Stomach smooth muscle (tissue), 2 donors: ENCODE data around the gene TOR1AIP2.
"Not testable (repeated sequence)": the region's sequence is repeated elsewhere in the genome, so short reads cannot be mapped to it uniquely, and the experiment has no call there.

Source experiments
- H3K27ac ChIP-seq: one replicate; pipeline ENCODE4 v1.7.0; 2013; ENCODE audit warnings: mild to moderate bottlenecking, low read length, inconsistent platforms
- H3K27me3 ChIP-seq, 2 donors: one replicate each; pipeline ENCODE4 v1.7.0; 2013; ENCODE audit warnings: low read length in 2 of 2; ENCODE audit not compliant: insufficient read depth in 2 of 2, control insufficient read depth in 1 of 2
- H3K36me3 ChIP-seq, 2 donors: one replicate each; pipeline ENCODE4 v1.7.0; 2013; ENCODE audit warnings: low read length in 2 of 2; ENCODE audit not compliant: control insufficient read depth in 2 of 2, insufficient read depth in 2 of 2
- H3K4me1 ChIP-seq: one replicate; pipeline ENCODE4 v1.7.0; 2013; ENCODE audit warnings: low read length; ENCODE audit not compliant: control insufficient read depth, insufficient read depth
- H3K4me3 ChIP-seq, 2 donors: one replicate each; pipeline ENCODE4 v1.7.0; 2013; ENCODE audit warnings: low read length in 2 of 2
- H3K9ac ChIP-seq, 2 donors: one replicate each; pipeline ENCODE4 v1.7.0; 2013; ENCODE audit warnings: low read length in 2 of 2, mild to moderate bottlenecking in 1 of 2
- H3K9me3 ChIP-seq, 2 donors: one replicate each; pipeline ENCODE4 v1.7.0; 2013; ENCODE audit warnings: low read length in 2 of 2; ENCODE audit not compliant: control insufficient read depth in 2 of 2
- donor health status: healthy.
- donor health status: Pancreatic carcinoma.

TOR1AIP2 gene

DNA sequence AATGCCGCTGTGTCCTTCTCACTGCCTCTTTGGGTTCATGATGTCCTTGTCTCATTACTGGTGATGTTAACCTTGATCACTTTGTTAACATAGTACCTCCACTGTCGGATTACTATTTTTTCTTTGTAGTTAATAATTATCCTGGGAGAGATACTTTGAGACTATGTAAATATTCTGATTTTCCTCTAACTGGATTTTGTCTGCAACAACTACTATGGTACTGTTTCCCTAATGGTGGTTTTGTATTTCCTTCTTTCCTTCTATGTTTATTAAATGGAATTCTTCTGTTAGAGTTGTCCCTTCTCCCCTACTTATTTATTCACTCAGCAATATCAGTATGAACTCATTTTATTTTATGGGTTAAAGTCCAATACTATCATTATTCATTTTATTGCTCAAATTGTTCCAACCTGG, 4.2 kb downstream of the TOR1AIP2 start:
- H3K4me3 ChIP-seq: no peak overlapping the region
- H3K4me1 ChIP-seq: peaks cover 8% of the 10 kb centered on the region
- no peak overlapping the region for H3K27ac ChIP-seq

DNA sequence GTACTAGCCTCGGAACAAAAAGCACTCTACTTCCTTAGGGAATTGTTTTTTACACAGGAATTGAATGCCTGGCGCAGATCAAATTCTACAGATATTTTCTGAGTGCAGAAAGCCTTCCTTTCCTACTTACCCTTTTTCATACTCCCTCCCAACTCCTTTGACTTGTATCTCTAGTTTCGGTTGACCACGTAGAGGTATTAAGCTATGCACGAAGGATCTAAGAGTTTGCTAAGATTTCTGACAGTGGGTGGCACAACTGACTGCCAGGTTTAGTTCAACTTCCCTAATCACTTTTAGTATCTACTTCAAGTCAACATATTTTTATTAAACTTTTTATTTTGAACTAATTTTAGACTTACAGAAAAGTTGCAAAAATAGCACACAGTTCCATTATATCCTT, 5.0 kb downstream of the TOR1AIP2 start:
- Histone ChIP-seq H3K4me1 (peaks cover 4% of the 10 kb centered on the region), H3K4me3 (no peak overlapping the region), H3K27ac (no peak overlapping the region)

More for the DNA sequence above, 4.2 kb downstream of the TOR1AIP2 start:
- H3K9ac ChIP-seq: no peak overlapping the region
- no peaks in the 10 kb centered on the region for H3K27me3 ChIP-seq
- H3K9me3 ChIP-seq: no peaks in the 10 kb centered on the region
- H3K36me3 ChIP-seq: peaks cover 0 to 4% of the 10 kb centered on the region in 2 donors

DNA sequence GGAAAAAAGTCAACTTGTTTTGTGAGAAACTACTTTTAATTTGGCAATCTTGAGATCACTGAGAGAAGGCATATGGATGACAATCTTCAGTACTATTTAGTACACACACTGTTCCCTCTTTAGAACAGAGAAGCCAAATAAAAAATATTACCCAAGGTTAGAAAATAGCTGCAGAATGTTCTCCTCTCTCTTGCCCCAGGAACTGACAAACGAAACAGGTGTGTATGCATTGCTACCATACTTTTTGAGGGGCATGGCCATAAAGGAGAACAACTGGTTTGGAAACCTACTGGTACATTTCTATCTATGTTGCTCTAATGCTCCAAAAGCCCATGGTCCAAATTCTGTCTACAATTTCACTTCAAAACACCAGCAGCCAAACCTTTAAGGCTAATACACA, 5.7 kb downstream of the TOR1AIP2 start:
- Histone ChIP-seq H3K4me1 (peaks cover 4% of the 10 kb centered on the region), H3K4me3 (no peak overlapping the region), H3K27me3 (no peaks in the 10 kb centered on the region), H3K9ac (no peak overlapping the region), H3K9me3 (no peaks in the 10 kb centered on the region), H3K36me3 (peaks cover 2 to 4% of the 10 kb centered on the region in 2 donors), H3K27ac (no peak overlapping the region)

More for the DNA sequence above, 5.0 kb downstream of the TOR1AIP2 start:
- Histone ChIP-seq H3K9me3 (no peaks in the 10 kb centered on the region), H3K27me3 (no peaks in the 10 kb centered on the region), H3K36me3 (peaks cover 0 to 4% of the 10 kb centered on the region in 2 donors), H3K9ac (no peak overlapping the region)

GRCh38 chr1:179870870-179871269, 6.7 kb downstream of the TOR1AIP2 start:
- H3K27me3 ChIP-seq: no peaks in the 10 kb centered on the region
- H3K4me1 ChIP-seq: no peaks in the 10 kb centered on the region
- peaks cover 2 to 5% of the 10 kb centered on the region in 2 donors for H3K36me3 ChIP-seq
- no peak overlapping the region for H3K27ac ChIP-seq
- H3K9me3 ChIP-seq: no peaks in the 10 kb centered on the region
- H3K9ac ChIP-seq: no peak overlapping the region
- H3K4me3 ChIP-seq: no peak overlapping the region

GRCh38 chr1:179867493-179868330, 9.9 kb downstream of the TOR1AIP2 start:
- H3K9ac ChIP-seq: no peak overlapping the region

DNA sequence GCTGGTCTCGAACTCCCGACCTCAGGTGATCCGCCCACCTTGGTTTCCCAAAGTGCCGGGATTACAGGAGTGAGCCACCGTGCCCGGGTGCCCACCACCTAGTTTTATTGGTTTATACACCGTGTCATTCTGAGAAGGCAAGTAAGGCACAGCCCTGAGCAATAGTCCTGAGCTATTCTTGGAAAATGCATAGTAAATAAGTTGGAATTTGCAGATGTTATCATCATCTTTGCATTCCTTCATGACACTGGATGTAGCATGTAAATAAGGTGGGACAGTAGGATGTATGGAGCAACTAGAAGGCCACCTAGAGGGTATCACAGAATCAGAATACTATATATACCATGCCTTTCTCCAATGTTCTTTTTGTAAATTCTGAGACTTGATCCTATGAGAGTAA, 11.0 kb downstream of the TOR1AIP2 start:
- H3K4me3 ChIP-seq: no peak overlapping the region
- H3K36me3 ChIP-seq: peaks cover 15 to 17% of the 10 kb centered on the region in 2 donors

More at GRCh38 chr1:179867493-179868330, 9.9 kb downstream of the TOR1AIP2 start:
- Histone ChIP-seq H3K27ac (no peak overlapping the region), H3K27me3 (no peaks in the 10 kb centered on the region), H3K4me1 (no peaks in the 10 kb centered on the region), H3K36me3 (peaks cover 13 to 15% of the 10 kb centered on the region in 2 donors), H3K4me3 (no peak overlapping the region), H3K9me3 (no peaks in the 10 kb centered on the region)

GRCh38 chr1:179865377-179865776, 12.2 kb downstream of the TOR1AIP2 start:
- no peaks in the 10 kb centered on the region for H3K4me1 ChIP-seq
- no peaks in the 10 kb centered on the region for H3K9me3 ChIP-seq
- H3K36me3 ChIP-seq: peaks cover 15 to 17% of the 10 kb centered on the region in 2 donors
- no peaks in the 10 kb centered on the region for H3K27me3 ChIP-seq
- no peak overlapping the region for H3K9ac ChIP-seq
- H3K27ac ChIP-seq: no peak overlapping the region
- H3K4me3 ChIP-seq: no peak overlapping the region

More for the DNA sequence above, 11.0 kb downstream of the TOR1AIP2 start:
- Histone ChIP-seq H3K4me1 (no peaks in the 10 kb centered on the region), H3K27me3 (no peaks in the 10 kb centered on the region), H3K27ac (no peak overlapping the region), H3K9me3 (no peaks in the 10 kb centered on the region), H3K9ac (no peak overlapping the region)

GRCh38 chr1:179860652-179861051, 17.0 kb downstream of the TOR1AIP2 start:
- H3K9me3 ChIP-seq: no peaks in the 10 kb centered on the region
- peaks cover 24 to 27% of the 10 kb centered on the region in 2 donors for H3K36me3 ChIP-seq
- H3K4me1 ChIP-seq: no peaks in the 10 kb centered on the region
- H3K4me3 ChIP-seq: no peak overlapping the region
- H3K27ac ChIP-seq: no peak overlapping the region
- H3K27me3 ChIP-seq: no peaks in the 10 kb centered on the region
- no peak overlapping the region for H3K9ac ChIP-seq

DNA sequence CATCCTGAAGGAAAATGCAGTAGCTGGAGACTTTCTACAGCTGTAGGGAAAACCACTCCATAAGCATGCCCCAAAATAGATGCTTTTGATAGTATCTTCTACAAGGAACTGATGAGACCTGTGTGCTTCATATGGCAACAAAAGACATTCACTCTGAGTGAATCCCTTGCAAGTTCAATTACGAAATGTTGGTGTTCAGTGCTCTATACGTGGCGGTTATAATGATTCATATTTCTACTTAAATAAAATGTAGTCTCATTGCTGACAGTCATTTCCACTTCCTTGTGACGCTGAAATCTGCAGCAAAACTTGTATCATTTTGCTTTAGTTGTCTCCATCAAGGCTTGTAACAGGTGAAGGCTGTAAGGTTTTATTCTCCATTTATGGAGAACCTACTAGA, 20.6 kb downstream of the TOR1AIP2 start:
- Histone ChIP-seq H3K4me3 (no peak overlapping the region), H3K36me3 (peaks cover 17 to 18% of the 10 kb centered on the region in 2 donors), H3K27ac (no peak overlapping the region), H3K27me3 (no peaks in the 10 kb centered on the region), H3K9me3 (no peaks in the 10 kb centered on the region), H3K9ac (no peak overlapping the region), H3K4me1 (no peaks in the 10 kb centered on the region)

DNA sequence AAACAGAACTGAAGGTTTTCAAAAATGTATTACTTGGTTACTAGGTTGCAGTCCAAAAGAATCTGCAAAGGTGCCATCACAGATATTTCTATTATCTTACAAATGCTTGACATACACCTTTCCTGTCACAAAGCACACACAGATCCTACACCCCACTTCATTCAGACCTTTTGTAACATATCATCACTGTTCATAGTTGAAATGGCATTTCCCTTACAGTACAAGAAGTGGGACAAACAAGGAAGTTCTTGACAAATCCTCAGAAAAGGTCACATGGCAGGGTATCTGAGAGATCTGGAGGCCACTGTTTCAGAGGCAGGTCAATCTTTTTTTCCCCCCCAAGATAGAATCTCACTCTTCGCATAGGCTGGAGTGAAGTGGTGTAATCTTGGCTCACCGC, 21.3 kb downstream of the TOR1AIP2 start:
- Histone ChIP-seq H3K9me3 (no peaks in the 10 kb centered on the region), H3K9ac (no peak overlapping the region), H3K4me3 (no peak overlapping the region), H3K27ac (no peak overlapping the region), H3K27me3 (no peaks in the 10 kb centered on the region), H3K36me3 (peaks cover 18 to 21% of the 10 kb centered on the region in 2 donors), H3K4me1 (no peaks in the 10 kb centered on the region)

- not testable (repeated sequence) for H3K9me3 ChIP-seq, H3K27me3 ChIP-seq, H3K27ac ChIP-seq, H3K4me3 ChIP-seq, H3K9ac ChIP-seq, H3K4me1 ChIP-seq
- peaks cover 21 to 24% of the 10 kb centered on the region in 2 donors for H3K36me3 ChIP-seq
Observed at GRCh38 chr1:179855831-179856230, 21.8 kb downstream of the TOR1AIP2 start.
